Gastroesophageal sphincter (tissue), 3 donors: ENCODE data around the gene SLPI.

ENCODE experiments used
- CTCF ChIP-seq, 4 experiments: fragments of 200-600 bp in 2 of 4; fragments of 450-650 bp in 2 of 4; sonication (generic) in 1 of 4; IDR thresholded peaks; one replicate each; pipeline ENCODE4 v1.5.1; 2017 to 2019; ENCODE audit warnings: antibody characterized with exemption in 4 of 4, mild to moderate bottlenecking in 2 of 4, moderate library complexity in 2 of 4
- POLR2A ChIP-seq, 2 donors: fragments of 450-650 bp; IDR thresholded peaks; one replicate each; pipeline ENCODE4 v1.6.1; 2017; ENCODE audit warnings: antibody characterized with exemption in 2 of 2, mild to moderate bottlenecking in 2 of 2, moderate library complexity in 1 of 2

GRCh38 chr20:45247865-45248264 is 6.5 kb downstream of the SLPI start:
- TF ChIP-seq CTCF (IDR thresholded peaks at IDR 0.05) (no peak), POLR2A (IDR thresholded peaks at IDR 0.05) (no peak)
